Liver (tissue), 9 donors: ENCODE measurements around the gene TMEM31. TPM values are rescaled to one million over a fixed set of nuclear protein-coding genes. Genes with fewer than 3 reads are reported as not detected.

Experiments
- DNase-seq: peaks from one replicate; pipeline ENCODE4 v3.0.0-alpha.2; 2017; ENCODE audit warnings: low spot score
- H3K27ac ChIP-seq, 2 donors: one replicate each; pipeline ENCODE4 v1.7.0; 2013; ENCODE audit warnings: inconsistent platforms in 2 of 2, low read length in 2 of 2, control low read depth in 1 of 2, low read depth in 1 of 2, mild to moderate bottlenecking in 1 of 2
- H3K27me3 ChIP-seq, 4 donors: one replicate each; pipeline versions ENCODE4 v1.6.1 to v1.7.0; 2013; ENCODE audit warnings: low read length in 3 of 4, inconsistent platforms in 1 of 4, mild to moderate bottlenecking in 1 of 4, moderate library complexity in 1 of 4; ENCODE audit not compliant: control insufficient read depth in 4 of 4, insufficient read depth in 4 of 4
- H3K36me3 ChIP-seq, 4 donors: one replicate each; pipeline versions ENCODE4 v1.6.1 to v1.7.0; 2013; ENCODE audit warnings: low read length in 3 of 4, mild to moderate bottlenecking in 3 of 4, low read depth in 1 of 4, moderate library complexity in 1 of 4; ENCODE audit not compliant: control insufficient read depth in 4 of 4, insufficient read depth in 3 of 4
- H3K4me1 ChIP-seq, 4 donors: one replicate each; pipeline versions ENCODE4 v1.6.1 to v1.7.0; 2013; ENCODE audit warnings: low read length in 3 of 4, mild to moderate bottlenecking in 3 of 4, moderate library complexity in 1 of 4; ENCODE audit not compliant: control insufficient read depth in 4 of 4, insufficient read depth in 4 of 4
- H3K4me3 ChIP-seq, 3 donors: one replicate each; pipeline versions ENCODE4 v1.6.1 to v1.7.0; 2013; ENCODE audit warnings: low read length in 3 of 3, control low read depth in 1 of 3, low read depth in 1 of 3, mild to moderate bottlenecking in 1 of 3
- H3K9ac ChIP-seq, 2 donors: one replicate each; pipeline ENCODE4 v1.7.0; 2013; ENCODE audit warnings: low read length in 2 of 2, mild to moderate bottlenecking in 2 of 2, moderate library complexity in 2 of 2, control low read depth in 1 of 2, low read depth in 1 of 2
- H3K9me3 ChIP-seq, 4 donors: one replicate each; pipeline versions ENCODE4 v1.6.1 to v1.7.0; 2013; ENCODE audit warnings: low read length in 3 of 4; ENCODE audit not compliant: control insufficient read depth in 4 of 4
- EGR1 ChIP-seq, 2 donors: IDR thresholded peaks; 2 replicates each; pipeline ENCODE4 v1.6.1; 2016 to 2018; ENCODE audit warnings: antibody characterized with exemption in 2 of 2, low read depth in 2 of 2
- FOXA1 ChIP-seq: IDR thresholded peaks from 2 replicates; pipeline ENCODE4 v1.6.1; 2016; ENCODE audit warnings: antibody characterized with exemption
- FOXA2 ChIP-seq: IDR thresholded peaks from 2 replicates; pipeline ENCODE4 v1.6.1; 2016; ENCODE audit warnings: antibody characterized with exemption
- GABPA ChIP-seq, 2 donors: IDR thresholded peaks in 1 of 2; conservative IDR thresholded peaks in 1 of 2; 2 replicates each; pipeline ENCODE4 v1.6.1; 2016; ENCODE audit warnings: antibody characterized with exemption in 2 of 2, mild to moderate bottlenecking in 1 of 2, moderate library complexity in 1 of 2
- HNF4A ChIP-seq, 2 donors: conservative IDR thresholded peaks; 2 replicates each; pipeline ENCODE4 v1.6.1; 2016; ENCODE audit warnings: antibody characterized with exemption in 2 of 2, mild to moderate bottlenecking in 2 of 2
- HNF4G ChIP-seq: IDR thresholded peaks from 2 replicates; pipeline ENCODE4 v1.6.1; 2016; ENCODE audit warnings: antibody characterized with exemption
- JUND ChIP-seq, 2 donors: IDR thresholded peaks; 2 replicates each; pipeline ENCODE4 v1.6.1; 2016; ENCODE audit warnings: antibody characterized with exemption in 2 of 2
- MAX ChIP-seq: IDR thresholded peaks from 2 replicates; pipeline ENCODE4 v1.6.1; 2016; ENCODE audit warnings: antibody characterized with exemption
- NR2F2 ChIP-seq: IDR thresholded peaks from 2 replicates; pipeline ENCODE4 v1.6.1; 2016; ENCODE audit warnings: antibody characterized with exemption
- RAD21 ChIP-seq, 2 donors: IDR thresholded peaks; 2 replicates each; pipeline ENCODE4 v1.6.1; 2016; ENCODE audit warnings: antibody characterized with exemption in 2 of 2, mild to moderate bottlenecking in 2 of 2
- RXRA ChIP-seq, 2 donors: IDR thresholded peaks; 2 replicates each; pipeline ENCODE4 v1.6.1; 2017 to 2018; ENCODE audit warnings: antibody characterized with exemption in 2 of 2, mild to moderate bottlenecking in 1 of 2
- SP1 ChIP-seq: IDR thresholded peaks from 2 replicates; pipeline ENCODE4 v1.6.1; 2018; ENCODE audit warnings: antibody characterized with exemption, mild to moderate bottlenecking
- TAF1 ChIP-seq: conservative IDR thresholded peaks from 2 replicates; pipeline ENCODE4 v1.6.1; 2016; ENCODE audit warnings: antibody characterized with exemption, mild to moderate bottlenecking
- YY1 ChIP-seq: IDR thresholded peaks from 2 replicates; pipeline ENCODE4 v1.6.1; 2016; ENCODE audit warnings: antibody characterized with exemption, mild to moderate bottlenecking
- WGBS: extraction: QIAGEN DNeasy Blood & Tissue Kit; methylation state at CpG from one replicate; pipeline ENCODE4 v1.1.7; 2013; 5-methylcytosine and 5-hydroxymethylcytosine counted together
- polyA plus RNA-seq, 2 donors: library from polyadenylated mRNA; stranded (reverse) in 1 of 2; unstranded in 1 of 2; fragments of 200-250 nt in 1 of 2; fragments of >200 nt in 1 of 2; fragmentation: Nextera tagmentation in 1 of 2; extraction: Ambion mirVana in 1 of 2; gene quantifications; one replicate each; pipeline versions ENCODE4 v1.2.1 to v1.2.3, GENCODE V29; 2013 to 2015
- total RNA-seq, 2 donors: library from RNA; depleted of rRNA; stranded (reverse); fragments of >200 nt; gene quantifications; one replicate each; pipeline ENCODE4 v1.2.3, GENCODE V29; 2014
- TF ChIP-seq, protein P1 (sequence below): IDR thresholded peaks from 2 replicates; pipeline ENCODE4 v1.6.1; 2016; ENCODE audit warnings: antibody characterized with exemption, mild to moderate bottlenecking
- TF ChIP-seq, protein P2 (sequence below): IDR thresholded peaks from 2 replicates; pipeline ENCODE4 v1.6.1; 2016; ENCODE audit warnings: antibody characterized with exemption
- TF ChIP-seq, protein P3 (sequence below): IDR thresholded peaks from 2 replicates; pipeline ENCODE4 v1.6.1; 2016; ENCODE audit warnings: antibody characterized with exemption
- donor health status: healthy.
- donor health status: healthy.
- donor health status: healthy.
- donor health status: healthy.
- donor health status: healthy.

TMEM31 gene
- total and polyA plus RNA-seq, 4 donors, result not detected

GRCh38 chrX:103718120-103718519, 7.4 kb downstream of the TMEM31 start:
- H3K27ac ChIP-seq, result no peak overlapping the region
- TF ChIP-seq MAX, result no peak
- no peak overlapping the region for H3K9ac ChIP-seq
- no peaks in the 10 kb centered on the region for H3K36me3 ChIP-seq
- H3K4me3 ChIP-seq, result no peak overlapping the region
- no peaks in the 10 kb centered on the region for H3K27me3 ChIP-seq
- no peak for DNase-seq
- peaks cover 0 to 3% (median 0%) of the 10 kb centered on the region in 4 donors for H3K9me3 ChIP-seq
- no peaks in the 10 kb centered on the region for H3K4me1 ChIP-seq
- WGBS, result 82% methylated on average over 4 of the region's 4 CpGs

DNA sequence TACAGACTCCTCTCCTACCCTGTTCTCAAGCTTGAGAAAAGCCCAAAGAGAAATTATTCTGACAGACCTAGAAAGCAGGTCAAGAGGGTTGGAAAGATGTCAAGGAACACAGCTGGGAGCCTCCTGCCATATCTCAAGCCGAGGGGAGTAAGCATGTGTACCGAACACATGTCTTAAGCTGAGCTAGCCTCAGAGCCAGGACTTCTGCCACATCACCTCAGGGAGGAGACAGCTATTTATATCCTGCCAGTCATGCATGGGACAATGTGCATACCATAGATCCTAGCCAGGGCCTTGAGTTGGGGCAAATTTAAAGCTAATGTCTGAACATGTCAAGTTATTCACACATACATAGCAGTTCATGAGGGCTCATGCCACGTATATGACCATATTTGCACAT, 11.8 kb downstream of the TMEM31 start:
- H3K27me3 ChIP-seq, result peaks cover 0 to 3% (median 0%) of the 10 kb centered on the region in 4 donors
- 79% methylated on average over 3 of the region's 3 CpGs for WGBS
- H3K9ac ChIP-seq, result no peak overlapping the region
- no peak overlapping the region for H3K4me3 ChIP-seq
- no peaks in the 10 kb centered on the region for H3K36me3 ChIP-seq
- no peak for DNase-seq
- no peaks in the 10 kb centered on the region for H3K4me1 ChIP-seq
- H3K9me3 ChIP-seq, result peaks cover 0 to 3% (median 0%) of the 10 kb centered on the region in 4 donors
- TF ChIP-seq EGR1 (IDR thresholded peaks at IDR 0.05; ENCODE audit: low read depth in 2 of 2) (no peak), RXRA (IDR thresholded peaks at IDR 0.05) (no peak), MAX (no peak), HNF4G (no peak), NR2F2 (no peak), HNF4A (conservative IDR thresholded peaks at IDR 0.05) (no peak), JUND (IDR thresholded peaks at IDR 0.05) (no peak), FOXA1 (no peak), FOXA2 (no peak), RAD21 (IDR thresholded peaks at IDR 0.05) (no peak)
- TF ChIP-seq, protein P1, sequence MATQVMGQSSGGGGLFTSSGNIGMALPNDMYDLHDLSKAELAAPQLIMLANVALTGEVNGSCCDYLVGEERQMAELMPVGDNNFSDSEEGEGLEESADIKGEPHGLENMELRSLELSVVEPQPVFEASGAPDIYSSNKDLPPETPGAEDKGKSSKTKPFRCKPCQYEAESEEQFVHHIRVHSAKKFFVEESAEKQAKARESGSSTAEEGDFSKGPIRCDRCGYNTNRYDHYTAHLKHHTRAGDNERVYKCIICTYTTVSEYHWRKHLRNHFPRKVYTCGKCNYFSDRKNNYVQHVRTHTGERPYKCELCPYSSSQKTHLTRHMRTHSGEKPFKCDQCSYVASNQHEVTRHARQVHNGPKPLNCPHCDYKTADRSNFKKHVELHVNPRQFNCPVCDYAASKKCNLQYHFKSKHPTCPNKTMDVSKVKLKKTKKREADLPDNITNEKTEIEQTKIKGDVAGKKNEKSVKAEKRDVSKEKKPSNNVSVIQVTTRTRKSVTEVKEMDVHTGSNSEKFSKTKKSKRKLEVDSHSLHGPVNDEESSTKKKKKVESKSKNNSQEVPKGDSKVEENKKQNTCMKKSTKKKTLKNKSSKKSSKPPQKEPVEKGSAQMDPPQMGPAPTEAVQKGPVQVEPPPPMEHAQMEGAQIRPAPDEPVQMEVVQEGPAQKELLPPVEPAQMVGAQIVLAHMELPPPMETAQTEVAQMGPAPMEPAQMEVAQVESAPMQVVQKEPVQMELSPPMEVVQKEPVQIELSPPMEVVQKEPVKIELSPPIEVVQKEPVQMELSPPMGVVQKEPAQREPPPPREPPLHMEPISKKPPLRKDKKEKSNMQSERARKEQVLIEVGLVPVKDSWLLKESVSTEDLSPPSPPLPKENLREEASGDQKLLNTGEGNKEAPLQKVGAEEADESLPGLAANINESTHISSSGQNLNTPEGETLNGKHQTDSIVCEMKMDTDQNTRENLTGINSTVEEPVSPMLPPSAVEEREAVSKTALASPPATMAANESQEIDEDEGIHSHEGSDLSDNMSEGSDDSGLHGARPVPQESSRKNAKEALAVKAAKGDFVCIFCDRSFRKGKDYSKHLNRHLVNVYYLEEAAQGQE, result no peak
- TF ChIP-seq, protein P2, sequence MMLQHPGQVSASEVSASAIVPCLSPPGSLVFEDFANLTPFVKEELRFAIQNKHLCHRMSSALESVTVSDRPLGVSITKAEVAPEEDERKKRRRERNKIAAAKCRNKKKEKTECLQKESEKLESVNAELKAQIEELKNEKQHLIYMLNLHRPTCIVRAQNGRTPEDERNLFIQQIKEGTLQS, result no peak
- H3K27ac ChIP-seq, result no peak overlapping the region

GRCh38 chrX:103726477-103726876, 15.8 kb downstream of the TMEM31 start:
- WGBS, result 70% methylated on average over 5 of the region's 5 CpGs
- no peak for DNase-seq
- Histone ChIP-seq H3K4me1 (no peaks in the 10 kb centered on the region), H3K27ac (no peak overlapping the region), H3K9ac (no peak overlapping the region), H3K4me3 (no peak overlapping the region), H3K27me3 (peaks cover 0 to 3% (median 1%) of the 10 kb centered on the region in 4 donors), H3K36me3 (no peaks in the 10 kb centered on the region), H3K9me3 (peaks cover 0 to 3% (median 0%) of the 10 kb centered on the region in 4 donors)
- TF ChIP-seq YY1 (no peak), EGR1 (IDR thresholded peaks at IDR 0.05; ENCODE audit: low read depth in 2 of 2) (no peak), NR2F2 (no peak), RAD21 (IDR thresholded peaks at IDR 0.05) (no peak), HNF4A (conservative IDR thresholded peaks at IDR 0.05) (no peak), HNF4G (no peak), GABPA (IDR thresholded peaks at IDR 0.05 in 1 of 2, conservative IDR thresholded peaks at IDR 0.05 in 1 of 2) (no peak), JUND (IDR thresholded peaks at IDR 0.05) (no peak), FOXA1 (no peak), MAX (no peak), FOXA2 (no peak), TAF1 (no peak), SP1 (no peak)
- TF ChIP-seq, protein P1, result no peak
- TF ChIP-seq, protein P3, sequence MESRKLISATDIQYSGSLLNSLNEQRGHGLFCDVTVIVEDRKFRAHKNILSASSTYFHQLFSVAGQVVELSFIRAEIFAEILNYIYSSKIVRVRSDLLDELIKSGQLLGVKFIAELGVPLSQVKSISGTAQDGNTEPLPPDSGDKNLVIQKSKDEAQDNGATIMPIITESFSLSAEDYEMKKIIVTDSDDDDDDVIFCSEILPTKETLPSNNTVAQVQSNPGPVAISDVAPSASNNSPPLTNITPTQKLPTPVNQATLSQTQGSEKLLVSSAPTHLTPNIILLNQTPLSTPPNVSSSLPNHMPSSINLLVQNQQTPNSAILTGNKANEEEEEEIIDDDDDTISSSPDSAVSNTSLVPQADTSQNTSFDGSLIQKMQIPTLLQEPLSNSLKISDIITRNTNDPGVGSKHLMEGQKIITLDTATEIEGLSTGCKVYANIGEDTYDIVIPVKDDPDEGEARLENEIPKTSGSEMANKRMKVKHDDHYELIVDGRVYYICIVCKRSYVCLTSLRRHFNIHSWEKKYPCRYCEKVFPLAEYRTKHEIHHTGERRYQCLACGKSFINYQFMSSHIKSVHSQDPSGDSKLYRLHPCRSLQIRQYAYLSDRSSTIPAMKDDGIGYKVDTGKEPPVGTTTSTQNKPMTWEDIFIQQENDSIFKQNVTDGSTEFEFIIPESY, result no peak
- TF ChIP-seq, protein P2, result no peak
